GM19099 (cell line): ENCODE measurements around the gene SMARCA2.

Experiments used
- POLR2A ChIP-seq: IDR thresholded peaks from 3 replicates; pipeline ENCODE4 v1.6.1; 2011; ENCODE audit warnings: low read depth; ENCODE audit not compliant: insufficient read length; ENCODE audit errors: extremely low read depth

The SMARCA2 gene

DNA sequence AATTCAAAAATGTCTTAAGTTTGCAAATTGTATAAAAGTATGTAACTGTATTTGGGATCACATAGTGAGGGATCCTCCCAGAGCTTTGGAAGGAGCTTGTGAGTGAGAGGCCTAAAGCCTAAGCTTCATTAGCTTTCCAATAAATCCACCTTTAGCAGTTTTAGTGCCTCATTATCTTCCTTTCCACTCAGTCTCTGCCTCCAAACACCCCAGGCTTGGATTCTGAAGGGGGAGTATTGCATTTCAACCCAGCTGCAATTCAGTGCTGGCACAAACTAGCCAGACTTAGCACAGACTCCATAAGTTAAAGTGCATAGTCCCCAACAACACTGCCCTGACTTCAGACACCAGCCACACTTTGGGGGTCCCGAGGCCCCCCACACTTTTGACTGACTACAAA, 113.5 kb downstream of the SMARCA2 start:
- TF ChIP-seq POLR2A, result no peak

DNA sequence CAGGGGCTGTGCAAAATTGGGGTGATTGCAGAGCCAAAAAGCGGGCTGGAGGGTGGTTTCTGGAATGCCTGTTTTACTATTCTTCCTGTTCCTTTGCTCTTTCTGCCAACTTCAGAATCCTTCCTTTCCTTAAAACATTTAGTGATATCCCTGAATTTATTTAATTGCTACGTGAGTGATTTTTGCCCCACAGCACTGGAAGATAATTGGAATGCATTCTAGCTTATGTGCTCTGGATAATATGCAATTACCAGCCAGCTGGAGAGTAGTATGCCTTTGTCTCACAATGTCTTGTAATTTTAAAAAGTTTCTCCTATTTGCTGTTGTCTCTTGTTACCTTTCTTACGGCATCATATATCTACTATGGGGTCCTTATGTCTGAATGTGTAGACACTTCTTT, 115.8 kb downstream of the SMARCA2 start:
- TF ChIP-seq POLR2A, result no peak

DNA sequence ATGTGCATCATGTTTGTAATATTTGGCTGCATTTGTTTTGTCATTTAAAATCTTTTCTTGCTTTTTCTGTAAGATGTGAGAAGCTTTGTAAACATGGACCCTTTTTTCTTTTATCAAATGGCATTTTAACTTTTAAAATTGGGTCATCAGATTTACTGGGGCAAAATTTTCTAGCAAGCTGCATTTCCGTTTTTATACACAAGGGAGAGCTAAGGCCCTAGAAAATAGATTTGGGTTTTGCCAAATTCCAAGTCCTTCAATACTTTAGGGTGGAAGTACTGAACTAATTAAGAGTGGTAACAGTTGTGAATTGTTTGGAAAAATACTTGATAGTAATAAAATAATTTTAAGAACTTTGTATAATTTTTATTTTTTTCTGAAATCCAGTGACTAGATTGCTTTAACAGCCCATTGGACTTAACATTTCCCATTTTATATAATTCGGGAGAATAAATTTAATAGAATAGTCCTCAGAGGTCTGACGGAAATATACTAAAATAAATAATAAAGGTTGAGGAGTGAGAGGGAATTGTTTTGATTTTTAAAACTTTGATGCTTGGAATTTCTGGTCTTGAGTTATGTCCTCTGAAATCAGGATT, 117.4 kb downstream of the SMARCA2 start:
- no peak for TF ChIP-seq POLR2A

DNA sequence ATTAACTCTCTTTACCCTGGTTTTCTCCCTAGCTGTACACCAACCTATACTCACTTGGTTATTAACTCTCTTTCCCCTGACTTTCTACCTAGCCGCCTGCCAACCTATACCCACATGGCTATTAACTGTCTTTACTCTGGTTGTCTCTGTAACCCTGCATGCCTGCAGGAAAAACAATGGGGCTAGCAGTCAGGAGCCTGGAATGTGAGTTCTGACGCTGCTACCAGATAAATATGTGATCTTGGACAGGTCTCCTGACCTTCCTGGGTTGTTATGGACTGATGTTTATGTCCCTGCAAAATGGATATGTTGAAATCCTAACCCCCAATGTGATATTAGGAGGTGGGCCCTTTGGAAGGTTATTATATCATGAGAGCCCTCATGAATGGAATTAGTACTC, 119.2 kb downstream of the SMARCA2 start:
- TF ChIP-seq POLR2A, result no peak

DNA sequence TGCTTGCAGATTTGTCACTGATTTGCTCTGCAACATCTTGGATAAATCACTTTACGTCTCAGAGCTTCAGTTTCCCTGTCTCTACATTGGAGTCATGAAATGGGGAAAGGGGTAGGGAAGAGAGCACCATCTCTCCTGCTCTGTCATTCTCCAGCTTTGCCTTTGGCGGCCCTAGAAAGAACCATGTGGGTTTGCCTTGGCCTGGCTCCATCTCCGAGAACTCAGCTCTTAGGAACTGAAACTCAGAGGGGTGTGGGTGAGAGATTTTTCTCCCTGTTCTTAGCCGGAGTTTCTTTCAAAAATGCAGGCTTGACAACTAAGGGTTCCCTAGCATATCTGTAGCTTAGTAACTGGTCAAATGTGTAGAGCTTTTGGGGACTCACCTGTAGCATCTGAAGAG, 123.5 kb downstream of the SMARCA2 start:
- TF ChIP-seq POLR2A, result no peak

DNA sequence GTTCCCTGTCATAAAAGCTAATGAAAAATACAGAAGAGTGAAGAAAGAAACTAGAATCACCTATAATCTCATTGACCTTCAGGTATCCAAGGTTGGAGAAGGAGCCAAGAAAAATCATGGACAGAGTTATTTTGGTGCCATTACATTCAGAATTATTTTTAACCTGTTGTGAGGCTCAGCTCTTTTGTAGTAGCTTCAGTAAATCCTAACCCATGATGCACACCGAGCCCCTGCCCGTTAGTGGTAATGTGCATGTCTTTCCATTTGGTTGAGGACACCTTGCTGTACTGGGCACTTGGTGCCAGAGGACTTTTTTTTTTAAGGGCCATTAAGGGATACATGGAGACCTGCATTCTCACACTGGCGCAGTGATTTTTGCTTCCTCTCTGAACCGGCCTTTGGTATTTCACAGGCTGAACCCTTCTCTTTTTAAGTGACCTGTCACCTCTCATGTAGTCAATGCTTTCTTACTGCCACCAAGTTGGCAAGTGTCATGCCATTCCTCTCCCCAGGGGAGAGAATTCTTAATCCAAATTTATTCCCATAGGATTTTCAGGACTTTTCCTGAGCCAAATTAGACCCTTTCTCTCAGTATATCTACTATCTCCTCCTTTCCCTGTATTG, 125.6 kb downstream of the SMARCA2 start:
- TF ChIP-seq POLR2A, result no peak

DNA sequence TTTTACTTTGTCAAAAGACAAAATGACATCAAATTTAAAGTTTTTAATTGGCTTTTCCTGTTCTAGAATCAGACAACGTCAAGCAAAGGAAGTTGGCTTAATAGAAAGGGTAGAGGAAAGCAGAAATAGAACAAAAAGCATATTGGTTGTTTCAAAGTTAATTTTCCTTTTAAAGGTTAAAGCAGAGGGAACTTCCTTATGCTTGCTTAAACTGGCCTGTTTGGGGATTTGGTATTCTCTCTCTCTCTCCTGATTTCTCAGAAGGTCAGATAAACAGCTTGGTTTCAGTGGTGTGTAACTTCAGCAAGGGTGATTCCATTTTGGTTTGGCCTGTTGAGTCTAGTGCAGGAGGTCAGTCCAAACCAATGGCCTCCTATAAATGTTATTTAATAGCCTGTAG, 127.1 kb downstream of the SMARCA2 start:
- TF ChIP-seq POLR2A, result no peak

DNA sequence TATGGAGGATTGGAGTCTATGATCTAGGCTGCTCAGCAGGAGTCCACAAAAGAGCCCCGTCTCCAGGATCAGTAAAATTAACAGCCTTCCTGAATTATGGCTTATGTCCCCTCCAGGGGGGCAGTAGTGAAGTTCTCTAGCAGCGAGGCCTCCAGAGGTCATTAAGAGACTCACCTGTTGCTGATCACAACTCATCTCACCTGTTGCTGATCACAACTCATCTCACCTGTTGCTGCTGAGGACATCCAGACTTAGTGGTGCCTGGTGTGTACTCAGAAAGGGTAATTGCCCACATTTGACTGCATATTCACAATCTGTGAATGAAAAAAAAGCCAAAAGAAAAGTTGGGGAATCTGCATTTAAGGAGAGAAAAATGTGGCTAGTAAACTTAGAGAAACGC, 129.5 kb downstream of the SMARCA2 start:
- TF ChIP-seq POLR2A, result no peak

DNA sequence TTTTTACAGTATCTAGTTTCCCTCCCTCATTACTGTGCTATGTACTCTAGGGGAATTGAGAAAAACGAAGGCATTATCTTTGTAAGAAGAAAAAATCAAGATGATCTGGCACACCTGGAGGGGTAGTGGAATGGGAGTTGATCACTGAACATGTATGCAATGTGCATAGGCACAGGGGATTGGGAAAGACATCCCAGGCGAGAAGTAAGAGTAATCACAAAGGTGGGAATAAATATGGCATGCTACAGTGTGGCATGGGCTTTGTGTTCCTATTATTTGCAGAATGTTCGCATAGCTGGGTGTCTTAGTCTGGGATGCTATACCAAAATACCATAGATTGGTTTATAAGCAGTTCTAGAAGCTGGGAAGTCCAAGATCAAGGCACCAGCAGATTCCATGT, 130.6 kb downstream of the SMARCA2 start:
- no peak for TF ChIP-seq POLR2A

DNA sequence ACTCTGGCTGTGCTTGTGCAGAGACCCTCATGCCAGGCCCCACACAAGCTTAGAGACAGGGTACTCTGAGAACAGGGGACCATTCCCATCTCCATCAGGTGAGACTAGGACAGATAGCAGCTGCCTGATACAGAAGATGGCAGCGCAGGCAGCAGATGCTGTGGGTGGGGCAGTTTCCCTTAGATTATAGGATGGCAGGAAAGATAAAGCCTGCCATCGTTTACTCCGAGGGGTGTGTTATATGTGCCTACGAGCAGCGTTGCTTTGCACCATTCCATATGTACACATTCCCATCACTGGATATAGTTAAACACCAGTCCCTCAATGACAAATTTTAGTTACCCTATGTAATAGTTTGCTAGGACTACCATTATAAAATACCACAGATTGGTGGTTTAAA, 135.2 kb downstream of the SMARCA2 start:
- no peak for TF ChIP-seq POLR2A

DNA sequence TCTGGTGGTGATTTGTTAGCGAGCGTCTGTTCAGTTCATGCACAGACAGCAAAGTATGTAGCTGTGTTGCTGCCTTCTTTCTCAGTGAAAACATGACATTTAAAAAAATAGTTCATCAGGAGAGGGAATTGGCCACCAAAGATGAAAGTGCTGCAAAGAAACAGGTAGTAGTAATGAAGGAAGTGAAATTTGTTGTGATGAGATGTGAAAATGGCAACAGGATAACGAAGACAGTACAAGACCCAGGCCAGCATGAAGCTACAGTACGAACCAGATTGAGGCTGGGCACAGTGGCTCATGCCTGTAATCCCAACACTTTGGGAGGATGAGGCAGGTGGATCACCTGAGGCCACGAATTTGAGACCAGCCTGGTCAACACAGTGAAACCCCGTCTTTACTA, 136.0 kb downstream of the SMARCA2 start:
- no peak for TF ChIP-seq POLR2A

DNA sequence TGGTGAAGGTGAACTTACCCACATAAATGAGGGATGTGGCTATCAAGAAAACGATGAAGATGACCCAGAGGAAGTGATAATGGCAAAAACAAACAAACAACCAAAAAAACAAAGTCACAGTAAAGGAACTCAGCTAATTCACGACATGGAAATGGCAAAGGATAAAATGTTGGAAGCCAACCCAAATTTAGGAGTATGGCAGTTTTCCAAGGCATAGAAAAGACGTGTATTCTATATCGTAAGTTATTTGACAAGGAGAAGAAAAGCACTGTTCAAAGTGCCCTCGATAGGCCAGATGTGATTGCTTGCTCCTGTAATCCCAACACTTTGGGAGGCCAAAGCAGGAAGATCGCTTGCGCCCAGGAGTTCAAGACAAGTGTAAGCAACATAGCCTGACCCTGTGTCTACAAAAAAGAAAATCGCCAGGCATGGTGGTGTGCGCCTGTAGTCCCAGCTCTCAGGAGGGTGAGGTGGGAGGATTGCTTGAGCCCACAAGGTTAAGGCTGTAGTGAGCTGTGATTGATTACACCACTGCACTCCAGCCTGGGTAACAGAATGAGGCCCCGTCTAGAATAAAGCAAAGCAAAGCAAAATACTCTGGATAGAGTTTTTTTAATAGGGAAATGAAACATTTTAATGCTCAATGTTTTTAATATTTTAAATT, 138.0 kb downstream of the SMARCA2 start:
- TF ChIP-seq POLR2A, result no peak

DNA sequence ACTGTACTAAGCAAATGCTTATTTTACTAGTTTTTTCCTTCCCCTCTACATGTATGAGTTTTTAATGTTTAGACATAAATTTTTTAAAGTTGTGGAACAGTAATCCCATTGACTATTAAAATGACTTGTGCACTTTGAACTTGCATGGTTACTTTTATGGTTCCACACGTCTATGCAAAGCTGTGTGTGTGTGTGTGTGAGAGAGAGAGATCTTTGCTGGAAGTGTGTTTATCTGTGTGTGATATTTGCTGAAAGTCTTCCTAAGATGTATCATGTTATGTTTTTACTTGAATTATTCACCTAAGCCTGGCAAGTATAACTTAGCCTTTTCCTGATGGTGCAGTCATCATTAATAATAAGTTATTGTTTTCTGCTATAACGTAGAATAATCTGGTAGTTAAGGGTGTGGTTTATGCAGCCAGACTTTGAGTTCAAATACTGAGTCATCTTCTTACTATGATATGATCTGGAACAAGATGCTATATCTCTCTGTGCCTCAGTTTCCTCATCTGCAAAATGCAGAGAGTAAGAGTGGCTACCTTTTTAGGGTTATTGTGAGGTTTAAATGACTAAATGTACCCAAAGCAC, 138.6 kb downstream of the SMARCA2 start:
- no peak for TF ChIP-seq POLR2A

DNA sequence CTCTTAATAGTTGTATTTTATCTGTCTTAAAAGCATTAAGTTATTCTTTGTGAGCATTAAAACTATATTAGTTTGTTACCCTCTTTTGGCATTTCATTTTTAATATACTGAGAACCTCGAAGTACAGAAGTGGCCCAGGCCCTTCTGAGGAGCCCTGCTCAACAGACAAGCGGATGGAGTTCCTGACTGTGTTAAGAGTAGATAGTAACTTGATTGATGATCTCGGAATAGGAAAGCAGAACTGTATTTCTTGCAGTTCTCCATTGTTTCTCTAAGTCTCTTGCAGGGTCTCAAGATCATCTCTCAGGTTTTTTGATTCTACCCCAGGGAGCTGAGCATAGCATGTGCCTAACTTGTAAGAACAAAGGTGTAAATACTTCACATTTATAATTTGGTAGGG, 139.6 kb downstream of the SMARCA2 start:
- TF ChIP-seq POLR2A, result no peak

DNA sequence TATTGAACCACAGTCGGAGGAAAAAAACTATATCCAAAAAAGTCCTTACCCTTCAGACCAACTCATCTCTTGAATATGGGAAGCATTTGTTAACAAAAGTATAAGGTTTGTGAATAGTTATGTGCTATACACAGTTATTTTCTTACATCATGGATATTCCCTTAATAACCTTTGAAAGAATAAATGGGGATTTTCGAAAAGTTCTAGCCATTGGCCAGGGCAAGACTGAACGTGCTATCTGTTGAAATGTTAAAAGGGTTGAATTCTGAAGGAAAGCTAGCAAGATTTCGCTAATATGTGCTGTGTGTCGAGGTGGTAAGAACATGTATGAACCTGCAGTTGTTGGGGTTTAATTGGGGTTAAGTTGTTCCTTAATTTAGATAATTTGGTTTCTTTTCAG, 140.8 kb downstream of the SMARCA2 start:
- TF ChIP-seq POLR2A, result no peak
